AG04449 (cell line): ENCODE results near the gene SKP1.

Experiments used
- CTCF ChIA-PET: fragments of 350-600 bp; formaldehyde crosslinking; extraction: SDS; loops from one replicate; lab custom pipeline; 2021; ENCODE audit warnings: antibody characterized with exemption; lab: Yijun Ruan, JAX
- POLR2A ChIA-PET: fragments of 400-600, 350-600 bp; formaldehyde crosslinking; extraction: SDS; loops from one replicate; lab custom pipeline; 2020; ENCODE audit warnings: antibody characterized with exemption, inconsistent platforms; lab: Yijun Ruan, JAX
- DNase-seq: peaks from one replicate; pipeline ENCODE4 v3.0.0-alpha.2; 2010; ENCODE audit warnings: low read depth, low spot score
- H3K4me3 ChIP-seq: 2 replicates; pipeline ENCODE4 v1.5.1; 2011; ENCODE audit warnings: low read depth, mild to moderate bottlenecking, control low read depth, low read length
- CTCF ChIP-seq: IDR thresholded peaks from one replicate; pipeline ENCODE4 v1.5.1; 2011; ENCODE audit warnings: mild to moderate bottlenecking, moderate library complexity, low read length, control low read depth, inconsistent platforms; ENCODE audit not compliant: insufficient read depth; ENCODE audit errors: missing control alignments

Gene SKP1

GRCh38 chr5:134107779-134108178 lies 69.0 kb downstream of the SKP1 start:
- no peak for DNase-seq
- no peak for TF ChIP-seq CTCF
- POLR2A ChIA-PET = no interaction called here
- H3K4me3 ChIP-seq = no peak overlapping the region
- CTCF ChIA-PET = interaction anchor here (1.1 kb wide), 1 partner anchor 17 kb away, joined by 3 read pairs; no protein-coding TSS in a partner anchor

- POLR2A ChIA-PET = no interaction called here
- CTCF ChIA-PET = interaction anchor here (1.1 kb wide), 1 partner anchor 17 kb away, joined by 3 read pairs; no protein-coding TSS in a partner anchor
- no peak for TF ChIP-seq CTCF
- no peak overlapping the region for H3K4me3 ChIP-seq
- DNase-seq = no peak
Observed at GRCh38 chr5:134106991-134107701, 69.6 kb downstream of the SKP1 start.

- no peak overlapping the region for H3K4me3 ChIP-seq
- no peak for DNase-seq
- no peak for TF ChIP-seq CTCF
- POLR2A ChIA-PET = no interaction called here
- CTCF ChIA-PET = interaction anchor here (0.8 to 7.2 kb wide), 2 partner anchors 8 to 9 kb away, joined by 3 to 89 read pairs; partner anchors contain the start of gene TCF7
Observed at GRCh38 chr5:134103998-134104654, 72.6 kb downstream of the SKP1 start.

GRCh38 chr5:134103397-134103796 lies 73.4 kb downstream of the SKP1 start:
- no peak for TF ChIP-seq CTCF
- H3K4me3 ChIP-seq = no peak overlapping the region
- ChIA-PET CTCF (interaction anchor here (2.0 to 7.2 kb wide), 3 partner anchors 9 to 186 kb away, joined by 4 to 89 read pairs (median 25); partner anchors contain the start of gene TCF7), POLR2A (no interaction called here)
- no peak for DNase-seq

DNA sequence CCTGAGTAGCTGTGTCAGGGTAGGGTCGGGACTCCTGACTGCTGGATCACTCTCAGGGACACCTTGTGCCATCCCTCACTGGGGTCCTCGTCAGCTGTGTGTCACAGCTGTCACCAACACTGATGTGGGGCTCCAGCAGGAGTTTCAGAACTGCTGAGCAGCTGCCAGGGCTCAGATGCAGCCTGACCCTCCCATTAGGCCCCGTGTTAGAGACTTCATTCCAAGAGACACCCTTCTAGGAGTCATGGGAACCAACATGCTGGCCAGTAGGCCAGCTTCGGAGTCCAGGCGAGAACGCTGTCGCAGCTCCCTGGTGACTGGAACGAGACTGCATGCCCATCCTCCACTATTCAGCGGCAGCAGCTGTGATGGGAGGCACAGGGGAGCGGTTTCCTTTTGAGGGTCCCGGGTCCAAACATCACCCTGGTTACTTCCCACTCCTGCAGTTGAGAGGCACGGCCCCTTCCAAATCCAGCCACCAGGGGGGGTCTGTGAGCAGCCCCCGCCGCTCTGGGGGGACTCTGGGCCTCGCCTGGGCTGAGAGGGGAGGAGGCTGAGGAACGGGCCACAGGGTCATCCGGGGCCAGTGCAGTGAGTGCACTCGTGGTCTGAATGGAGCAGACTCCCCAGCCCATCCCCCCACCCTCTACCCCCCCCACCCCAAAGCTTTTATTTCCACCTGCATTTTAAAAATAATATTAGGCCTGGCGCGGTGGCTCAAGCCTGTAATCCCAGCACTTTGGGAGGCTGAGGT lies 74.9 kb downstream of the SKP1 start:
- TF ChIP-seq CTCF = peak; percentile 93
- POLR2A ChIA-PET = no interaction called here
- no peak for DNase-seq
- CTCF ChIA-PET = interaction anchor here (0.9 to 7.2 kb wide), 20 partner anchors 8 to 187 kb away, joined by 3 to 89 read pairs (median 4); partner anchors contain the start of gene TCF7
- H3K4me3 ChIP-seq = no peak overlapping the region
